Tibial artery (tissue), 4 donors: ENCODE data around the gene KRTAP9-4.

Experiments
- DNase-seq, 2 donors: peaks; one replicate each; pipeline ENCODE4 v3.0.0-alpha.2; 2019
- H3K27ac ChIP-seq, 2 donors: fragments of 200-600 bp; sonication (generic) in 1 of 2; 1 replicate in 1 of 2; 2 replicates in 1 of 2; pipeline ENCODE4 v1.5.1; 2018 to 2019; ENCODE audit warnings: mild to moderate bottlenecking in 1 of 2
- H3K27me3 ChIP-seq, 2 donors: fragments of 200-600 bp; sonication (generic) in 1 of 2; one replicate each; pipeline versions ENCODE4 v1.5.1 to v1.6.0; 2016 to 2019
- H3K36me3 ChIP-seq, 3 donors: fragments of 200-600 bp; sonication (generic) in 2 of 3; one replicate each; pipeline ENCODE4 v1.5.1; 2016 to 2019; ENCODE audit warnings: mild to moderate bottlenecking in 2 of 3
- H3K4me1 ChIP-seq, 4 donors: fragments of 200-600 bp; sonication (generic) in 2 of 4; 1 replicate in 3 of 4; 2 replicates in 1 of 4; pipeline ENCODE4 v1.5.1; 2016 to 2019
- H3K4me3 ChIP-seq, 2 donors: fragments of 200-600 bp; sonication (generic) in 1 of 2; 1 replicate in 1 of 2; 2 replicates in 1 of 2; pipeline ENCODE4 v1.5.1; 2018 to 2019; ENCODE audit warnings: mild to moderate bottlenecking in 2 of 2
- H3K9me3 ChIP-seq, 3 donors: fragments of 200-600 bp; sonication (generic) in 1 of 3; one replicate each; pipeline ENCODE4 v1.5.1; 2016 to 2019
- CTCF ChIP-seq, 2 experiments: fragments of 200-600 bp in 1 of 2; fragments of 450-650 bp in 1 of 2; IDR thresholded peaks; one replicate each; pipeline ENCODE4 v1.5.1; 2017 to 2019; ENCODE audit warnings: antibody characterized with exemption in 2 of 2, mild to moderate bottlenecking in 1 of 2, moderate library complexity in 1 of 2
- intact Hi-C: fragments of 100-400 bp; cut with DNase I; formaldehyde crosslinking; loops from one replicate; pipeline ENCODE4 v1.15.0; 2023; ENCODE audit warnings: low total_unique reads

KRTAP9-4 gene

DNA sequence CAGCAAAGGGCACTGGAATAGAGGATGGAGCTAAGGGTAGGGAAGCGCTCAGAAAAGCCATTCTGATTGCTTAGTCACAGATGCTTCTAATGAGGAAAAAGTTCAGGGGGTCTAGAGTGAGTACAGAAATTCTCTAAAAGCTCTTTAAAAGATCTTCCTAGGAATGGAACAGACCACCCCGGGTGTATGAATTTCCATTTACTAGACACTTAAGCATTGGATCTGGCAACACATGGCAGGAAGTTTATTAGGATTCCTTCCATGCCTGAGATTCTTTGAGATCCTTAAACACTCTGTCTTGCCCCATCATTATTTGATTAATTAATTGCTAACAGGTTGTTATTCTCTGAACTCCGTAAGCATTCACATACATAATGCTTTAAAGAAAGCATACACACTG, 34.6 kb downstream of the KRTAP9-4 start:
- no peak for DNase-seq
- H3K9me3 ChIP-seq: no peaks in the 10 kb centered on the region
- H3K4me3 ChIP-seq: no peak overlapping the region
- H3K4me1 ChIP-seq: no peaks in the 10 kb centered on the region
- H3K36me3 ChIP-seq: no peaks in the 10 kb centered on the region
- intact Hi-C loops: no loop called here
- TF ChIP-seq CTCF (IDR thresholded peaks at IDR 0.05): no peak
- peaks cover 0 to 3% of the 10 kb centered on the region in 2 donors for H3K27me3 ChIP-seq
- H3K27ac ChIP-seq: no peak overlapping the region

- intact Hi-C loops: no loop called here
- no peaks in the 10 kb centered on the region for H3K36me3 ChIP-seq
- no peaks in the 10 kb centered on the region for H3K9me3 ChIP-seq
- no peak overlapping the region for H3K4me3 ChIP-seq
- peaks cover 0 to 3% of the 10 kb centered on the region in 2 donors for H3K27me3 ChIP-seq
- H3K27ac ChIP-seq: no peak overlapping the region
- TF ChIP-seq CTCF (IDR thresholded peaks at IDR 0.05): no peak
- DNase-seq: no peak
- no peaks in the 10 kb centered on the region for H3K4me1 ChIP-seq
These were observed 35.1 kb downstream of the KRTAP9-4 start for GRCh38 chr17:41284546-41284945.

- H3K4me3 ChIP-seq: no peak overlapping the region
- H3K27me3 ChIP-seq: no peaks in the 10 kb centered on the region
- no peak for TF ChIP-seq CTCF (IDR thresholded peaks at IDR 0.05)
- intact Hi-C loops: no loop called here
- no peaks in the 10 kb centered on the region for H3K36me3 ChIP-seq
- H3K9me3 ChIP-seq: no peaks in the 10 kb centered on the region
- no peak for DNase-seq
- no peaks in the 10 kb centered on the region for H3K4me1 ChIP-seq
- H3K27ac ChIP-seq: no peak overlapping the region
These were observed 37.6 kb downstream of the KRTAP9-4 start for GRCh38 chr17:41287050-41287449.

DNA sequence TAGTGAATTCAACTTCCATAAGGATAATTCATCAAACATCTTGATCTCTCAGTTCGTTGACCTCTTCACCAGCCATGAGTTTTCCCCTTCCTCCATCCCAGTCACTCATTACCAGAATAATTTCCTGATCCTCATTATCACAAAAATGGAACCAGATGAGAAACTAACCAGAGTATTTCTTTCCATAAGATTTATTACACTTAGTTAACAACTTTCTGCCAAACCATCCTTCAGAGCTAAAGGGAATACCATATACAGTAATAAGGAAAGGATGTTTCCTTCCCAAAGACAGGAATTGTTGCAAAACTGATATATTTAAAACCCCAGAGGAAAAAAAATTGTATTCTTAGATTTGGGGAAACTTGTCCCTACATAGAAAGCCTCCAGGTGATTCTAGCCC, 44.5 kb downstream of the KRTAP9-4 start:
- DNase-seq: no peak
- Histone ChIP-seq H3K27ac (no peak overlapping the region), H3K4me3 (no peak overlapping the region), H3K4me1 (no peaks in the 10 kb centered on the region), H3K9me3 (no peaks in the 10 kb centered on the region), H3K27me3 (peaks cover 0 to 4% of the 10 kb centered on the region in 2 donors), H3K36me3 (no peaks in the 10 kb centered on the region)
- intact Hi-C loops: no loop called here
- TF ChIP-seq CTCF (IDR thresholded peaks at IDR 0.05): no peak

- no peak for DNase-seq
- Histone ChIP-seq H3K27ac (no peak overlapping the region), H3K36me3 (no peaks in the 10 kb centered on the region), H3K4me3 (no peak overlapping the region), H3K4me1 (no peaks in the 10 kb centered on the region), H3K27me3 (peaks cover 0 to 4% of the 10 kb centered on the region in 2 donors), H3K9me3 (no peaks in the 10 kb centered on the region)
- intact Hi-C loops: no loop called here
- TF ChIP-seq CTCF (IDR thresholded peaks at IDR 0.05): no peak
These were observed 47.4 kb downstream of the KRTAP9-4 start for GRCh38 chr17:41296846-41297245.

DNA sequence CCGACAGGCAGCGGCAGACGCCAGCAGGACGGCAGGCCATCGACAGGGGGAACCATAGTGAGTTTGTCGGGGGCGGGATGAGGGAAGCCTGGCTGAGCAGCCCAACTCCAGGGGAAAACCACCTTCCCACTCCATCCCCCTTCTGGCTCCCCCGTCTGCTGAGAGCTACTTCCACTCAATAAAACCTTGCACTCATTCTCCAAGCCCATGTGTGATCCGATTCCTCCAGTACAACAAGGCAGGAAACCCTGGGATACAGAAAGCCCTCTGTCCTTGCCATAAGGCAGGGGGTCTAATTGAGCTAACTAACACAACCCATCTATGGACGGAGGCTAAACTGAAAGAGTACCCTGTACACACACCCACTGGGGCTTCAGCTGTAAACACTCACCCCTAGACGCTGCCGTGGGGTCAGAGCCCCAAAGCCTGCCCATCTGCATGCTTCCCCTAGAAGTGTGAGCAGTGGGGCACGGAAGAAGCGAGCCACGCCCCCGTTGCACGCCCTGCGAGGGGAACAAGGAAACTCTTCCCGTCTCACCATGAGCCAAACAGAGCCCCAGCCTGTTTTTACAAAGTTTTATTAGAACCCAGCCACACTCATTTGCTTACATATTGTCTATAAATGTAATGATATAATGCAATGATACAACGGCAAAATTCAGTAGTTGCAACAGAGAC, 49.1 kb downstream of the KRTAP9-4 start:
- Histone ChIP-seq H3K27me3 (peaks cover 0 to 4% of the 10 kb centered on the region in 2 donors), H3K9me3 (no peaks in the 10 kb centered on the region), H3K36me3 (no peaks in the 10 kb centered on the region), H3K27ac (no peak overlapping the region), H3K4me3 (no peak overlapping the region), H3K4me1 (peaks cover 0 to 3% (median 0%) of the 10 kb centered on the region in 4 donors)
- TF ChIP-seq CTCF (IDR thresholded peaks at IDR 0.05): no peak
- intact Hi-C loops: no loop called here
- DNase-seq: no peak
